ES-I3 (cell line): ENCODE results near the gene PCCA.
"Not testable (repeated sequence)": the region's sequence is repeated elsewhere in the genome, so short reads cannot be mapped to it uniquely, and the experiment has no call there.

Experiments used
- H3K36me3 ChIP-seq: 2 replicates; pipeline ENCODE4 v1.6.1; 2013; ENCODE audit warnings: mild to moderate bottlenecking, low read length, control low read depth, moderate library complexity; ENCODE audit not compliant: insufficient read depth
- H3K4me1 ChIP-seq: 2 replicates; pipeline ENCODE4 v1.6.1; 2013; ENCODE audit warnings: mild to moderate bottlenecking, control low read depth, low read length; ENCODE audit not compliant: insufficient read depth
- H3K9ac ChIP-seq: 2 replicates; pipeline ENCODE4 v1.6.1; 2013; ENCODE audit warnings: low read depth, mild to moderate bottlenecking, low read length, moderate library complexity
- H3K9me3 ChIP-seq: 2 replicates; pipeline ENCODE4 v1.6.1; 2013; ENCODE audit warnings: mild to moderate bottlenecking, low read length, moderate library complexity; ENCODE audit not compliant: control insufficient read depth, insufficient read depth

The PCCA gene

DNA sequence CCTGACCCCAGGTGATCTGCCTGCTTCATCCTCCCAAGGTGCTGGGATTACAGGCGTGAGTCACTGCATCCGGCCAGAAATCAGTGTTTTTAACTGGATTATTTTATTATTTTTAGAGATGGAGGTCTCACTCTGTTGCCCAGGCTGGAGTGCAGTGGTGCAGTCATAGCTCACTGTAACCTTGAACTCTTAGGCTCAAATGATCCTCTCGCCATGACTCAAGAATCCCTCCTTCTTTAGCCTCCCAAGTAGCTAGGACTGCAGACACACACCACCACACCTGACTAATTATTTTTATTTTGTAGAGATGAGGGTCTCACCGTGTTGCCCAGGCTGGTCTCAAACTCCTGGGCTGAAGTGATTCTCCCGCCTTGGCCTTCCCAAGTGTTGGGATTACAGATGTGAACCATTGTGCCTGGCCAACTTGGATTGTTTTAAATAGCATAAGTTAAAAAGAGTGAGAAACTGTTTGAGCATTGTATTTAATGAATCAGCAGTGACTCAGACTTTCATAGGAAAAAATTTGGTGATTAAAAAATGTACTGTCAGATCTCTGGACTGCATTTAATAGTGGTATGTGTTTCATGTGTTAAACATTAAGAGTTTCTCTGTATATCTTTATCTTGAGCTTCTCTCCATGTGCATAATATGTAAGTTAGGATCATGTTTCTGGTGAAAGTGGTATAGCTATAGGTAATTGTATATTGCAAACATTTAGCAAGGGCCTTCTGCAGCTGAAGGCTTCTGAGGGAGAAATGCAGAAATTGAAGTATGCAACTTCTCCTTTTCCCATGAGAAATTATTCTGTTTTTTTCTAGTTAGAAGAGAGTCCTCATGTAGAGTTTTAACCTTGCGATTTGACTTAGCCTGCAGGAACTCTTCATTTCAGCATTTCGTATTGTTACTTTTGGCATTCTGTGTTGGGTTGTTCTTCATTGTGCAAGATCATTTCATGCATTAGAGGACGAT is 121.2 kb downstream of the PCCA start:
- Histone ChIP-seq H3K36me3 (no peaks in the 10 kb centered on the region), H3K9ac (no peak overlapping the region), H3K9me3 (no peaks in the 10 kb centered on the region), H3K4me1 (no peaks in the 10 kb centered on the region)

DNA sequence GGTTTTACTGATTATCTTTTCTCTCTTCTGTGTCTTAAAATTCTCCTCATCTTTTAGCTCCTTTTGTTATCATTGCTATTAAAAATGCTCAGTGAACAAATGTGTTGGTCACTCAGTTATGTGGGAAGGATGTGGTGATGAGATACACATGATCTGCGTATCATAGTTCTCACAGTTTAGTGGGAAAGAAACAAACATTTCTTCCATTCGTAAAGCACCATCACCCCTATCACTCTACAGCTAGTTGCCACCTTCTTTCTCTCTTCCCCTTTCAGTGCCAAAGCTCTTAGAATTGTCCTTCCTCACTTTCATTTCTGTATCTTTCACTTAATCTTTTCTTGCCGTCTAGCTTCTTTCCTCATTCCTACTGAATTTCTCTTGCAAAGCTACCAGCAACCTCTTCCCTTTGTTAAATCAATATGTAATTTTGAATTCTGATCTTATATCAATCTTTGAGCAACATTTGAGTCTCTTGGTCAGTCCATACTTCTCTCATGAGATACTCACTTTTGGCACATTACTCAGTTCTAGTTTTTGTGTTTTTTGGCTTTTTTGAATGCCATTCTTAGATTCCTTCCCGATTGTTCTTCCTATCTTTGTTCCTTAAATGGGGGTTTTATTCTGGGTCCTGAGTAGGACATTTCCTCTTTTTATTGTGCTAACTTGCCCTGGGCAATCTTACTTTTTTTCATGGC is 122.3 kb downstream of the PCCA start:
- Histone ChIP-seq H3K9ac (no peak overlapping the region), H3K4me1 (no peaks in the 10 kb centered on the region), H3K9me3 (no peaks in the 10 kb centered on the region), H3K36me3 (no peaks in the 10 kb centered on the region)

DNA sequence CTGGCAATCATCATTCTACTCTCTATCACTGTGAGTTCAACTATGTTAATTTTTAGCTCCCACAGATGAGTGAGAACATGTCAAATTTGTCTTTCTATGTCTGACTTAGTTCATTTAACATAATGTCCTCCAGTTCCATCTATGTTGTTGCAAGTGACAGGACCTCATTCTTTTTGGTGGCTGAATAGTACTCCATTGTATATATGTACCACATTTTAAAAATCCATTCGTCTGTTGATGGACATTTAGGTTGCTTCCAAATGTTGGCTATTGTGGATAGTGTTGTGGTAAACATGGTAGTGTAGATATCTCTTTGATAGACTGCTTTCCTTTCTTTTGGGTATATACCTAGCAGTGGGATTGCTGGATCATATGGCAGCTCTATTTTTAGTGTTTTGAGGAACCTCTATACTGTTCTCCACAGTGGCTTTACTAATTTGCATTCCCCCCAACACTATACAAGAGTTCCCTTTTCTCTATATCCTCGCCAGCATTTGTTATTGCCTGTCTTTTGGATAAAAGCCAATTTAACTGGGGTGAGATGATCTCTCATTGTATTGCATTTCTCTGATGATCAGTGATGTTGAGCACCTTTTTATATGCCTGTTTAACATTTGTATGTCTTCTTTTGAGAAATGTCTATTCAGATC is 124.1 kb downstream of the PCCA start:
- no peaks in the 10 kb centered on the region for H3K36me3 ChIP-seq
- no peaks in the 10 kb centered on the region for H3K4me1 ChIP-seq
- no peak overlapping the region for H3K9ac ChIP-seq
- H3K9me3 ChIP-seq, result no peaks in the 10 kb centered on the region

DNA sequence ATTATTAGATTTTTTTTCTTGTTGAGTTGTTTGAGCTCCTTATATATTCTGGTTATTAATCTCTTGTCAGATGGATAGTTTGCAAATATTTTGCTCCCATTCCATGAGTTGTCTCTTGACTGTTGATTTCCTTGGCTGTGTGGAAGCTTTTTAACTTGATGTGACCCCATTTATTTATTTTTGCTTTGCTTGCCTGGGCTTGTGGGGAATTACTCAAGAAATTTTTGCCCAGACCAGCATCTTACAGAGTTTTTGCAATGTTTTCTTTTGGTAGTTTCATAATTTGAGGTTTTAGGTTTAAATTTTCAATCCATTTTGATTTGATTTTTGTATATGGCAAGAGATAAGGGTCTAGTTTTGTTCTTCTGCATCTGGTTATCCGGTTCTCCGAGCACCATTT is 124.7 kb downstream of the PCCA start:
- Histone ChIP-seq H3K36me3 (no peaks in the 10 kb centered on the region), H3K9ac (no peak overlapping the region), H3K9me3 (no peaks in the 10 kb centered on the region), H3K4me1 (no peaks in the 10 kb centered on the region)

DNA sequence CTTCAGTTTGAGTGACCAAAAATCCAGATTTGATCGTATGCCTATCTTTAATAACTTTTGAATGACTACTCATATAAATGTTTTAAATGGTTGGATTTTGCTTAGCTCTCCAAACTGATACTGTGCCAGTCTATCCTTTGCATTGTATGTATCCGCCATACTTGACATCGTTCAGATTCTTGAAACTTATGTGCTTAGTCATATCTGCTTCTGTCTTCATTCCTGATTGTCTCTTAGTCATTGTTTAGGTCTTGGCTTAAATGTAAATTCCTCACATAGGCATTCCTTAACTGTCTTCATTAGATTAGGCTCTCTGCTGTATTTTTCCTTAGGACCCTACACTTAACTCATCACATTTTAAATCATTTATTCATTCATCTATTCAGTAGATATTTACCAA is 126.0 kb downstream of the PCCA start:
- Histone ChIP-seq H3K9me3 (no peaks in the 10 kb centered on the region), H3K36me3 (no peaks in the 10 kb centered on the region), H3K9ac (no peak overlapping the region), H3K4me1 (no peaks in the 10 kb centered on the region)

DNA sequence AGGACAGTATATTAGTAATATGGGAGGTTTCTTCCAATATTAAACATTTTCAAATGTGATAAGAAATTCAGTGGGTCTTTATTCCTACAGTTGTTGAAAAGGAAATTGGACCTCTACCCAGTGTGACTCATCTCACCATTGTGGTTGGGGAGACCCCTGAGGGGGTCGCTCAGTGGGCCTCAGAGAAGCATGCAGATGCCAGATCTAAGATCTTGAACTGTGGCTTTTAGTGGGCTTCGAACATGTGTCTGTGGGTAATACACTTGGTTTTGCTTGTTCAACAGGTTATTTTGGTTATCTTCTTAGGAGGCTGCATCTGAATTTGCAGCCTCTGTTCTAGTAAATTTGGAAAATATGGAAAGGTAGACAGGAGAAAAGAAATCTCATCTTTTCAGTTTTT is 132.3 kb downstream of the PCCA start:
- Histone ChIP-seq H3K4me1 (0 out of 2 replicates have a peak, but pooled peaks cover 10% of the 10 kb centered on the region), H3K9me3 (no peaks in the 10 kb centered on the region), H3K9ac (no peak overlapping the region), H3K36me3 (no peaks in the 10 kb centered on the region)

DNA sequence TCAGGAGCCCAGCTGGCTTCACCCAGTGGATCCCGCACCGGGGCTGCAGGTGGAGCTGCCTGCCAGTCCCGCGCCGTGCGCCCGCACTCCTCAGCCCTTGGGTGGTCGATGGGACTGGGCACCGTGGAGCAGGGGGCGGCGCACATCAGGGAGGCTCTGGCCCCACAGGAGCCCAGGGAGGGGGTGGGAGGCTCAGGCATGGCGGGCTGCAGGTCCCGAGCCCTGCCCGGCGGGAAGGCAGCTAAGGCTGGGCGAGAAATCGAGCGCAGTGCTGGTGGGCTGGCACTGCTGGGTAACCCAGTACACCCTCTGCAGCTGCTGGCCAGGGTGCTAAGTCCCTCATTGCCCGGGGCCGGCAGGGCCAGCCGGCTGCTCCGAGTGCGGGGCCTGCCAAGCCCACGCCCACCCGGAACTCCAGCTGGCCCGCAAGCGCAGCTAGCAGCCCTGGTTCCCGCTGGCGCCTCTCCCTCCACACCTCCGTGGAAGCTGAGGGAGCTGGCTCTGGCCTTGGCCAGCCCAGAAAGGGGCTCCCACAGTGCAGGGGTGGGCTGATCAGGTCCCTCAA is 135.2 kb downstream of the PCCA start:
- not testable (repeated sequence) for H3K9ac ChIP-seq, H3K9me3 ChIP-seq, H3K36me3 ChIP-seq, H3K4me1 ChIP-seq

DNA sequence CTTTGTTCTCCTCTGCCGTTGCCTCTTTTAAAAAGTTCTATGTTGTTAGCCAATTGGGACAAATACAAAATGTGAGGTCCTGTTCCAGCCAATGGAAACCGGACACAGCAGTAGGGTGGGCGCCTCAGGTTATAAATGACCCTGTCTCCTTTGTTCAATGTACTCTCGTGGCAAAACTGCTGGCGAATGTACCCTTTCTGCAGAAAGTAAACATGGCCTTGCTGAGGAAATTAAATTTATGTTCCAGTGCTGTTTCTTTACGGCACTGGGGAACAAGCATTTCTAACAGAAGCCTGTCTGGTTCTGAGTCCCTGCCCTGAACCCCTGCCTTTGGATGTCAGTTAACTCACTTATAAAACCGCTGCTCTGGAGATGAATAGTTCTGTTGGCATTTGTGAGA is 140.7 kb downstream of the PCCA start:
- no peaks in the 10 kb centered on the region for H3K36me3 ChIP-seq
- no peak overlapping the region for H3K9ac ChIP-seq
- no peaks in the 10 kb centered on the region for H3K9me3 ChIP-seq
- peaks cover 15% of the 10 kb centered on the region for H3K4me1 ChIP-seq

DNA sequence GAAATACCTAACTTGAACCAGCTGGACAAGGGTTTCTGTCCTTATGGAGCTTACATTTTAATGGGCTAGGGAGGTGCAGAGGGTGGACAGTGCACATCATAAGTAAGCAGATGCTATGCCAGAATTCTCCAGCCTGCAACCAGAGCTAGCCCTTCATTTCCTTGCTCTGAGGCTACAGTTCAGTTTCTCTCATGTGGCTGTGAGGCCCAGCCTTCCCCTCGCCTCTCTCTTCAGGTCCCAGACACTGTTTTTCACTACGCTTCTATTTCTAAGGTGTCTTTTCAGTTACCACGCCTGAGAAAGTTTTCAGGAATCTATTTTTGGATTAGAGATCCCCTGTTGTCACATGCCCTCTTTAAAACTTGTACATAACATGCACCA is 141.9 kb downstream of the PCCA start:
- H3K36me3 ChIP-seq, result no peaks in the 10 kb centered on the region
- peaks cover 17% of the 10 kb centered on the region for H3K4me1 ChIP-seq
- H3K9me3 ChIP-seq, result no peaks in the 10 kb centered on the region
- H3K9ac ChIP-seq, result no peak overlapping the region

DNA sequence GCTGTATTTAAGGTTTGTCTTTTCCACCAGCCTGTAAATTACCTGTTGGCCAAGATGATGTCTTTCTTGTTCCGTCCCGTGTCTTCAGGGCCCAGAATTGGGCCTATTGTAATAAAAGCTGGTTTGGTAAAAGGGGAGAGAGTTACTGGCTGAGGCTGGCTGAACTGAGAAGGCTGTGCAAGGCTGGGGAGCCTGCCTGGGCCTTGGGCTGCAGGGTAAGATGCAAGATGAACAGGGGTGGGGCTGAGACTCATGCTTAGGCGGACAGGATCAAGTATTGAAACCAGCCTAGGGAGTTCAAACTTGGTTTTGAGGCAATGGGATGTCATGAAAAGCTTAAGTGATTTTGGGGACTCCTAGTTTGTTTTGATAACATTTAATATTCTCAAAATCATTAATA is 142.3 kb downstream of the PCCA start:
- Histone ChIP-seq H3K9me3 (no peaks in the 10 kb centered on the region), H3K36me3 (no peaks in the 10 kb centered on the region), H3K4me1 (peaks cover 17% of the 10 kb centered on the region), H3K9ac (no peak overlapping the region)

DNA sequence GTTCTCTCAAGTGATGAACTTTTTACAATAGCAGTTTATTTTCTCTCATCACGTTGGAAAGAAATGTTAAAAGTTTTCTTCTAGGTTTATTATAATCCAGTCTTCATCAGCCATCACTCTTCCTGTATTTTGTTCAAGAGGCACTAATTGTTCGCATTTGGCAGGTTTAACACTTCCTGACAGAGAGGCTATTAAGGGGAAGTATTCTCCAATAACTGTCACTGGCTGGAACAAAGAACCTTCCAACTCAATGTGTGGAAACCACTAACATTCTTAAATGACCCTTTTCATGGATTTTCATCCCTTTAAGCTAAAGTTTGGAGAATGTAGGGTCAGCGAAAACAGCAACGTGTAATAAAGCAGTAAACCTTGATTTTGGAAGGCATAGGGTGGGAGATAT is 145.1 kb downstream of the PCCA start:
- Histone ChIP-seq H3K9me3 (no peaks in the 10 kb centered on the region), H3K9ac (no peak overlapping the region), H3K4me1 (peaks cover 17% of the 10 kb centered on the region), H3K36me3 (no peaks in the 10 kb centered on the region)

DNA sequence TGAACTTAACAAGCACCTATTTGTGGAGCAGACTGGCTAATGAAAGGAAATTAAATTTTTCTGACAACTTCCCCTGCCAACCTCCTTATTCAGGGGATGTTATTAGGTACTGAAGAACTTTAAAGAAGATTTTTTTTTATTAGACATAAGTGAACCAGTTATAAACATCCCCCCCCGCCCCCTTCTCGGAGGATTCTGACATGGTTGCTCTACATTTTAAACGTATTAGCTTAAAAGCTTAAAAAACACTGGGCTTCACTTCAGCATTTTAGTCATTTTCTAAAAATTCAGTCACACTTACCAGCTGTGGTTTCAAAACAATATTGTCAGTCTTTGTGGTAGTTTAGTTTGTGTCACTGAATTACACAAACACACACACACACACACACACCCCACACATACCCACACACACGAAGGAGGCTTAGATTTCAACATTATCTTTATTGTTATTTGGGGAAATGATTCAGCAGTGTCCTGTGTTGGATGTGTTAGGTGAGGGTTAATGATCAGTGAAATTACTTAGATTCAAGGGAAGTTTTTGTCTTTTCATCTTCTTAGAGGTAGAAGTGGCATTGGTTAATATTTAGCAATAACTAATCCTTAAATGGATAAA is 145.7 kb downstream of the PCCA start:
- Histone ChIP-seq H3K9me3 (no peaks in the 10 kb centered on the region), H3K9ac (no peak overlapping the region), H3K4me1 (peaks cover 23% of the 10 kb centered on the region), H3K36me3 (no peaks in the 10 kb centered on the region)

DNA sequence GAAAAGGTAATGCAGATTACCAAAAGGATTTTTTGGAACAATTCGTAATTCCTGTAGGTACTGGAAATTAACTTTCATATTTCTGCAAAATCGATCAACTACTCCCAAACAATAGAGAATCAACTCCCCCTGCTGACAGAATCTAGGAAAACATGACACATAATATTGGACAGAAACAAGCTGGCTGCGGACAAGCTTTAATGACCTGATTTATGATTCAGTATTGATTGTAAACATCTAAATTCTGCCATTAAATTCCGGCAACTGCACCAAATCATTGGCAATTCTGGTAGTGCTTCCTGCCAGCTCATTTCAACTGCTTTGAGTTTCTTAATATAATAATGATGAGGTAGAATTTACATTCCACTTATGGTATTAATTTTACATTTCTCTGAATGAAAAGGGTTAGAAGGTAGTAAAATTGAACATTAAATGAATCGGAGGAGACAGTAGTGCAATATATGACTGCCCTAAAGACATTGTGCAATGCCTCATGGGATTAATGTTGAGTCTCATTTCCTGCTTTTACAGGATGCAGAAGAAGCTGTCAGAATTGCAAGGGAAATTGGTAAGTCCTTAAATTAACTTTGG is 146.5 kb downstream of the PCCA start:
- Histone ChIP-seq H3K9ac (no peak overlapping the region), H3K9me3 (no peaks in the 10 kb centered on the region), H3K36me3 (no peaks in the 10 kb centered on the region), H3K4me1 (peaks cover 25% of the 10 kb centered on the region)
